AG04450 (cell line): ENCODE data around the gene PAQR3. TPM values are rescaled to one million over a fixed set of nuclear protein-coding genes. Genes with fewer than 3 reads are reported as not detected.

ENCODE experiments used
- CTCF ChIA-PET: fragments of 300-600, 350-600 bp; formaldehyde crosslinking; extraction: SDS; loops from one replicate; lab custom pipeline; 2022; ENCODE audit warnings: antibody characterized with exemption, inconsistent platforms; lab: Charles Lee
- POLR2A ChIA-PET: fragments of 350-600 bp; formaldehyde crosslinking; extraction: SDS; loops from one replicate; lab custom pipeline; 2021; ENCODE audit warnings: antibody characterized with exemption, inconsistent platforms; lab: Yijun Ruan, JAX
- DNase-seq: peaks from one replicate; pipeline ENCODE4 v3.0.0-alpha.2; 2011; ENCODE audit warnings: low read depth, low spot score
- H3K27ac ChIP-seq: one replicate; pipeline ENCODE4 v1.5.1; 2012; ENCODE audit warnings: low read depth, low read length, control low read depth
- H3K27me3 ChIP-seq: one replicate; pipeline ENCODE4 v1.6.0; 2012; ENCODE audit warnings: low read length; ENCODE audit not compliant: control insufficient read depth, insufficient read depth
- H3K4me3 ChIP-seq: 2 replicates; pipeline ENCODE4 v1.5.1; 2011; ENCODE audit warnings: mild to moderate bottlenecking, low read depth, low read length, control low read depth
- H3K9me3 ChIP-seq: 2 replicates; pipeline ENCODE4 v1.5.1; 2012; ENCODE audit warnings: low read length; ENCODE audit not compliant: control insufficient read depth, insufficient read depth
- polyA plus RNA-seq: library from polyadenylated mRNA; depleted of rRNA; stranded (reverse); fragments of >200 nt; gene quantifications from 2 replicates; pipeline ENCODE4 v1.2.3, GENCODE V29; 2011
- TF ChIP-seq, protein P1 (sequence below): IDR thresholded peaks from 2 replicates; pipeline ENCODE4 v1.5.1; 2011; ENCODE audit warnings: low read depth, low read length, control low read depth, inconsistent platforms

Gene PAQR3
- polyA plus RNA-seq, 1 experiment: 35.7 TPM

DNA sequence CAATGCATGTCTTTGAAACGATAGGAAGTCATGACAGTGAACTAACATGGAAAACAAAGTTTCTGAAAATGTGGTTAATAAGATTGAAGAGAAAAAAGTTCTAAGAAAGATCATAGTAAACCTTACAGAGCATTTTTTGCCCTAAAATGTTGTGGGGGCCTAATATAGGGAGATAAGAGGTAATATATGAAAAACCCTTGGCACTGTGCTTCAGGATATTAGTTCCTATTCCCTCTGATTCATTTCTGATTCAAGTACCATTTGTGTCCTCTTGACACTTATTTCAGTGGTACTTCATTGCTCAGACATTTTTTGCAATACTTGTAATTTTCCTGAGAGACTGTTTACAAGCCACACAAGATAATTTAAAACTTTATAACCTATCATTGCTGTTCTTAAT is 35.1 kb downstream of the PAQR3 start:
- no peaks in the 10 kb centered on the region for H3K27me3 ChIP-seq
- ChIA-PET CTCF (no interaction called here), POLR2A (no interaction called here)
- no peaks in the 10 kb centered on the region for H3K9me3 ChIP-seq
- TF ChIP-seq, protein P1, sequence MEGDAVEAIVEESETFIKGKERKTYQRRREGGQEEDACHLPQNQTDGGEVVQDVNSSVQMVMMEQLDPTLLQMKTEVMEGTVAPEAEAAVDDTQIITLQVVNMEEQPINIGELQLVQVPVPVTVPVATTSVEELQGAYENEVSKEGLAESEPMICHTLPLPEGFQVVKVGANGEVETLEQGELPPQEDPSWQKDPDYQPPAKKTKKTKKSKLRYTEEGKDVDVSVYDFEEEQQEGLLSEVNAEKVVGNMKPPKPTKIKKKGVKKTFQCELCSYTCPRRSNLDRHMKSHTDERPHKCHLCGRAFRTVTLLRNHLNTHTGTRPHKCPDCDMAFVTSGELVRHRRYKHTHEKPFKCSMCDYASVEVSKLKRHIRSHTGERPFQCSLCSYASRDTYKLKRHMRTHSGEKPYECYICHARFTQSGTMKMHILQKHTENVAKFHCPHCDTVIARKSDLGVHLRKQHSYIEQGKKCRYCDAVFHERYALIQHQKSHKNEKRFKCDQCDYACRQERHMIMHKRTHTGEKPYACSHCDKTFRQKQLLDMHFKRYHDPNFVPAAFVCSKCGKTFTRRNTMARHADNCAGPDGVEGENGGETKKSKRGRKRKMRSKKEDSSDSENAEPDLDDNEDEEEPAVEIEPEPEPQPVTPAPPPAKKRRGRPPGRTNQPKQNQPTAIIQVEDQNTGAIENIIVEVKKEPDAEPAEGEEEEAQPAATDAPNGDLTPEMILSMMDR: no peak
- DNase-seq: no peak
- H3K4me3 ChIP-seq: no peak overlapping the region
- no peak overlapping the region for H3K27ac ChIP-seq

DNA sequence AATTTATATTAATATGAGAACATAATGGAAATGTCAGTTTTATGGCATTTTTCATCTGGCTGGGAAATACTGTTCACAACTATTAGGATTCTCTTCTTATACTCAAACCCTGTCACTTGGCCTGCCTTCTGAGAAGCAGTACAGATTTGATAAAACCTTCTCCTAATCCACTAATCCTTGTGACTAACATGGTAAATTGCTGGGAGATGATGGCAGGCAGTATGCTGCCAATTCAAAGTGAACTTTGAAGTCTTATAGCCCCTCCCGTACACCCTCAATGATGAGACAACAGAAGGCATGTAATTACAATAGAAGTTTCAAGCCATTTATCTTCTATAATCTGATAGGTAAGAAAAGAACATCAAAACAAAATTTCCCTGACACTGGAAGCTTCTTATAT is 36.9 kb downstream of the PAQR3 start:
- H3K27me3 ChIP-seq: no peaks in the 10 kb centered on the region
- no peak for DNase-seq
- POLR2A ChIA-PET: no interaction called here

DNA sequence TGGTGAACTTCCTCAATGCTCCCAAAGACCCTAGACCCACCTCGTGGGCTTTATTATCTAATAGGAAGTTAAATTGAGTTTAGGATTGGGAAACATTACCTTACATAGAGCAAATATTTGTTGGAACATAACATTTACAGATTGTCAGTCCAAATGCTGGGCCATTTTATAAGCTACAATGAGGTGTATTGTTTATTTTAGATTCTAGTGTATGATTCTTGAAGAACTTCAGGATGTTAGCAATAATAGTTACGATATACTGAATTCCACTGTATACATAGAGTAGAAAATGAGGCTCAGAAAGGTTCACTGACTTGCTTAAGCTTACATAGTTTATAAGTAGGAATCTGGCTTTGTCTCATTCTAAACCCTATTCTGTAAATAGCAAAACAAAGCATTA is 37.4 kb downstream of the PAQR3 start:
- Histone ChIP-seq H3K27ac (no peak overlapping the region), H3K9me3 (no peaks in the 10 kb centered on the region), H3K4me3 (no peak overlapping the region), H3K27me3 (no peaks in the 10 kb centered on the region)
- no peak for DNase-seq
- ChIA-PET POLR2A (no interaction called here), CTCF (no interaction called here)
- TF ChIP-seq, protein P1: no peak

More for the DNA sequence above, 36.9 kb downstream of the PAQR3 start:
- no peak overlapping the region for H3K4me3 ChIP-seq
- TF ChIP-seq, protein P1: no peak
- no peaks in the 10 kb centered on the region for H3K9me3 ChIP-seq
- no peak overlapping the region for H3K27ac ChIP-seq
- CTCF ChIA-PET: no interaction called here

DNA sequence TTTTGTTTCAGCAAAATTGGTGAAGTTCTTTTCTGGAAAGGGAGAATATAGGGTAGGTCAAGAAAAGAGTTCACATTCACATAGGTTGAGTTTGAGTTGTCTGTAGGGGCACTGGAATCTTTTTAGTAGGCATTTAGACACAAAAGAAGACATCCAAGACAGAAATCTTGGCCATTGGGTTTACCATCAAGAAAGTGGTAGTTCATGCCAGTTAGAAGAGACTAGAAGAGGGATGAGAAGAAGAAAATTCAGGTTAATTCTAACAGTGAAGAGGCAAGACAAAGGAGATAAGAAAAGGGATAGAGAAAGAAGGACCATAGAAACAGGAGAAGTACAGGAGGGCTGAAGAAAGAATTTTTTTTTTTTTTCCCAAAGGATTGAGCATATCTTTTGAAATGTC is 39.9 kb downstream of the PAQR3 start:
- H3K27me3 ChIP-seq: no peaks in the 10 kb centered on the region
- TF ChIP-seq, protein P1: no peak
- POLR2A ChIA-PET: no interaction called here
- no peaks in the 10 kb centered on the region for H3K9me3 ChIP-seq
- CTCF ChIA-PET: no interaction called here
- H3K4me3 ChIP-seq: no peak overlapping the region
- DNase-seq: no peak
- no peak overlapping the region for H3K27ac ChIP-seq

DNA sequence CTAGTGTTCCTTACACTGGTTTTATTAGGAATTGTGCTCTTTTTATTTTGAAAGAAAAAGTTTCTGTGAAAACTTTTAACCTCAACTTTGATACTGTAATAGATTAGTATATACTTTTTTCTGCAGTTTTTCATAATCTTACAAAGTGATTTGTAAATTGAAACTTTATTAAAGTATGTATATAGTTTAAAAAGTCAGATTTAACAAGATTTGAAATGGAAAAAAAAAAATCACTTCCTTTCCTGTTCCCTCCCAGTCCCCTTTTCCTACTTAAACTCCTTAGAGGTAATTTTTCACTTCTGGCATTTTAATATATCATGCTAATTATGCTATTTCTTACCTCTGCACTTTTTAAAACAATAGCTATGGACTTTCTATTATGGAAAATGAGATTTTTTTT is 49.3 kb downstream of the PAQR3 start:
- TF ChIP-seq, protein P1: no peak
- CTCF ChIA-PET: interaction anchor here (0.5 to 1.0 kb wide), 2 partner anchors 23 to 50 kb away, joined by 3 to 4 read pairs; partner anchors contain the start of gene PAQR3
- H3K27ac ChIP-seq: no peak overlapping the region
- POLR2A ChIA-PET: no interaction called here
- H3K27me3 ChIP-seq: no peaks in the 10 kb centered on the region
- no peak overlapping the region for H3K4me3 ChIP-seq
- no peaks in the 10 kb centered on the region for H3K9me3 ChIP-seq
- no peak for DNase-seq
